Measurements from ENCODE around the gene PIGO. TPM values are rescaled to one million over a fixed set of nuclear protein-coding genes. Genes with fewer than 3 reads are reported as not detected.

Gene PIGO
- total and polyA plus RNA-seq, 9 of the 15 experiments (the other 6 are each of a cell fraction or from before 2014, with no cell fraction given), result 5.4 to 13.7 (median 9.7) TPM

DNA sequence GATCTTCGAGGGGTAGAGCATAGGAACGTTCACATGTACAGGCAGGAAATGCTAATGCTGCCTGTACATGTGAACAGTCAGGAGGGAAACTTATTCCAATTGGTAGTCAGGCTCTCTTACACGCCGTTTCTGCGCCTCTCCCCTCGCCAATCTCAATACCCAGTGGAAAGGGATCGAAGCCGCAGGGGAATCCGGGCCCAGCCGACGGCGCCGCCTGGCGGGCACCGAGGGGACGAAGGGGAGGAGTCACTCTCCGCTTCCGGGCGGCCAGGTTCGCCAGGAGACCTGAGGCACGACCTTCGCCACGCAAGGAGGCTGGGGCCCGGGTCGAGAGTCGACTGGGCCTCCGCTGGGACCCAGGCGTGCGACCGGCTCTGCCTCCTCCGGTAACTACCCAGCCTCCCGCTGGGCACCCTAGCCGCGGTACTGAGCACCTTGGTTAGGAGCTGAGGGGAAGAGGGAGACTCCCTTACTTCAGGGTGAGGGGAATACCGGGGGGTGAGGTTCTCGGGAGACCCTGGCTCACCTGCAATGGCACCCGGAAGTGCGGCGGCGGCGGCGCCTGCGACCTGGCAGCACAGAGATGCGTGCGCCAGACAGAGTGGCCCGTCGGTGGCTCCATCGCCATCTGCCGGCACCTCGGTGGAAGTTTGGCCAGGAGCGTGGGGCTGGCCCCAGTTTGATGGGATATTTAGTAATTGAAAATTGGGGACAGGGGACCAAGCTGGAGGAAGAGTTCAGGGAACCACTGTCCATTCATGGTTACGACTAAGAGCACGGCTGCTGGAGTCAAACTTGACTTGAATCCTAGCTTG is at the start of gene PIGO (continued):
- TF ChIP-seq, protein P1, sequence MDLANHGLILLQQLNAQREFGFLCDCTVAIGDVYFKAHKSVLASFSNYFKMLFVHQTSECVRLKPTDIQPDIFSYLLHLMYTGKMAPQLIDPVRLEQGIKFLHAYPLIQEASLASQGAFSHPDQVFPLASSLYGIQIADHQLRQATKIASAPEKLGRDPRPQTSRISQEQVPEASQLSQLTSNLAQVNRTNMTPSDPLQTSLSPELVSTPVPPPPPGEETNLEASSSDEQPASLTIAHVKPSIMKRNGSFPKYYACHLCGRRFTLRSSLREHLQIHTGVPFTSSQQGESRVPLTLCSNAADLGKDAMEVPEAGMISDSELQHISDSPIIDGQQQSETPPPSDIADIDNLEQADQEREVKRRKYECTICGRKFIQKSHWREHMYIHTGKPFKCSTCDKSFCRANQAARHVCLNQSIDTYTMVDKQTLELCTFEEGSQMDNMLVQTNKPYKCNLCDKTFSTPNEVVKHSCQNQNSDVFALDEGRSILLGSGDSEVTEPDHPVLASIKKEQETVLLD (IDR thresholded peaks at IDR 0.05), result no peak
- TF ChIP-seq RBM14 (IDR thresholded peaks at IDR 0.05; ENCODE audit: borderline replicate concordance, insufficient read depth, low read depth, low read length) (no peak), TRIM25 (IDR thresholded peaks at IDR 0.05; ENCODE audit: borderline replicate concordance) (no peak), TAF15 (IDR thresholded peaks at IDR 0.05; ENCODE audit: low read depth, low read length) (no peak), NKRF (IDR thresholded peaks at IDR 0.05; ENCODE audit: borderline replicate concordance) (peak; percentile 78; the same call in 1 of the 2 replicates), KLF1 (tag; IDR thresholded peaks at IDR 0.05) (0 out of 2 replicates have a peak, but pooled peaks have one; percentile 50), NR2C2 (CRISPR knock-in tag; IDR thresholded peaks at IDR 0.05) (peak; percentile 60), NR2C2 (tag; IDR thresholded peaks at IDR 0.05) (peak; percentile 94), DLX4 (CRISPR knock-in tag; IDR thresholded peaks at IDR 0.05) (no peak), ZNF408 (CRISPR knock-in tag; IDR thresholded peaks at IDR 0.05; ENCODE audit: low read depth) (no peak), CGGBP1 (CRISPR knock-in tag; IDR thresholded peaks at IDR 0.05) (no peak), PBX2 (CRISPR knock-in tag; IDR thresholded peaks at IDR 0.05; ENCODE audit: low read depth) (no peak), PBX2 (tag; conservative IDR thresholded peaks at IDR 0.05; ENCODE audit: low read depth) (no peak), KHSRP (IDR thresholded peaks at IDR 0.05) (no peak)

All from K562 (cell line).